ENCODE results near the gene RHBDL2. TPM values are rescaled to one million over a fixed set of nuclear protein-coding genes. Genes with fewer than 3 reads are reported as not detected.

The RHBDL2 gene
- total and polyA plus RNA-seq, 10 of the 15 experiments (the other 5 are each of a cell fraction or from before 2014, with no cell fraction given): 0.05 TPM; not detected in 9

GRCh38 chr1:38881487-38881886 is 60.1 kb downstream of the RHBDL2 start, which contains the start of gene GJA9:
Gene GJA9 (minus strand): TSS chr1:38881587. CDS start chr1:38876098, 5,489 bp downstream.
- no peaks in the 10 kb centered on the region for H4K20me1 ChIP-seq (ENCODE audit: control insufficient read depth, insufficient read depth)
- no peak within 1 kb of the TSS for H3K4me2 ChIP-seq (ENCODE audit: control insufficient read depth, insufficient read depth)
- ATAC-seq (no peak), FAIRE-seq (no peak), DNase-seq (ENCODE audit: low read depth, low spot score) (no peak)
- intact Hi-C loops (cut with micrococcal nuclease; ENCODE audit: unreplicated experiment): no loop called here
- no peak within 1 kb of the TSS for H3K4me3 ChIP-seq
- no peaks in the 10 kb centered on the region for H3K4me1 ChIP-seq (ENCODE audit: control insufficient read depth, insufficient read depth, low read length)
- no peak within 1 kb of the TSS for H3K27ac ChIP-seq (ENCODE audit: control insufficient read depth, insufficient read depth)
- BruUV-seq (replicated peaks): no TSS peak
- no peak within 1 kb of the TSS for H3K9ac ChIP-seq (ENCODE audit: control insufficient read depth, insufficient read depth, low read length)
- no peak for TF ChIP-seq PAX5 (IDR thresholded peaks at IDR 0.05; ENCODE audit: borderline replicate concordance, low read depth, low read length)
- no peak for TF ChIP-seq BCL3 (IDR thresholded peaks at IDR 0.05; ENCODE audit: borderline replicate concordance, insufficient read depth, low read depth, low read length, poor library complexity, severe bottlenecking)
- no peak for TF ChIP-seq HCFC1 (IDR thresholded peaks at IDR 0.05; ENCODE audit: low read length)
- no peak for TF ChIP-seq RBBP5 (conservative IDR thresholded peaks at IDR 0.05)
- no peak for TF ChIP-seq BCL11A (IDR thresholded peaks at IDR 0.05; ENCODE audit: low read depth, low read length)
- TF ChIP-seq CEBPZ (IDR thresholded peaks at IDR 0.05; ENCODE audit: low read depth, low read length): no peak
- TF ChIP-seq RFX5 (IDR thresholded peaks at IDR 0.05; ENCODE audit: low read depth, low read length): no peak
- TF ChIP-seq MLLT1 (IDR thresholded peaks at IDR 0.05): no peak
- TF ChIP-seq PBX3 (IDR thresholded peaks at IDR 0.05; ENCODE audit: insufficient replicate concordance, low read depth, low read length): no peak
- no peak for TF ChIP-seq USF2 (IDR thresholded peaks at IDR 0.05; ENCODE audit: borderline replicate concordance, low read depth, low read length)
- TF ChIP-seq ZNF384 (IDR thresholded peaks at IDR 0.05; ENCODE audit: borderline replicate concordance, low read depth, low read length): no peak
- TF ChIP-seq PAX8 (IDR thresholded peaks at IDR 0.05): no peak
- no peak for TF ChIP-seq HDAC2 (IDR thresholded peaks at IDR 0.05)
- in situ Hi-C loops (cut with MboI): no loop called here
- no peaks in the 10 kb centered on the region for H3K36me3 ChIP-seq (ENCODE audit: control insufficient read depth in 2 of 2, insufficient read depth in 2 of 2, low read length in 1 of 2)
- no peaks in the 10 kb centered on the region for H3K79me2 ChIP-seq (ENCODE audit: control insufficient read depth, insufficient read depth, low read length)
- no peak within 1 kb of the TSS for H2AFZ ChIP-seq (ENCODE audit: control insufficient read depth, low read depth, low read length)
- H3K27me3 ChIP-seq (replicated peaks in 1 of 2; ENCODE audit: control insufficient read depth in 2 of 2, insufficient read depth in 2 of 2, low read length in 1 of 2): no peaks in the 10 kb centered on the region
- no peaks in the 10 kb centered on the region for H3K9me3 ChIP-seq (replicated peaks; ENCODE audit: control insufficient read depth, insufficient read depth, low read length)
- RAD21 ChIA-PET (ENCODE audit: unreplicated experiment): interaction anchor here (1.1 kb wide), 1 partner anchor 211 kb away, joined by 3 read pairs; no protein-coding TSS in a partner anchor
- CTCF ChIA-PET: interaction anchor here (1.2 to 2.0 kb wide), 2 partner anchors 53 to 211 kb away, joined by 3 to 8 read pairs; no protein-coding TSS in a partner anchor
- SMC1A ChIA-PET (ENCODE audit: uncharacterized antibody, unreplicated experiment): interaction anchor here (0.6 to 1.9 kb wide), 4 partner anchors 9 to 202 kb away, joined by 3 to 6 read pairs (median 4); no protein-coding TSS in a partner anchor
- POLR2A ChIA-PET: no interaction called here
